Liver (tissue), 3 donors: ENCODE measurements around the gene GAS7.

Experiments
- EGR1 ChIP-seq, 2 donors: IDR thresholded peaks; 2 replicates each; pipeline ENCODE4 v1.6.1; 2016 to 2018; ENCODE audit warnings: antibody characterized with exemption in 2 of 2, low read depth in 2 of 2
- GABPA ChIP-seq, 2 donors: IDR thresholded peaks in 1 of 2; conservative IDR thresholded peaks in 1 of 2; 2 replicates each; pipeline ENCODE4 v1.6.1; 2016; ENCODE audit warnings: antibody characterized with exemption in 2 of 2, mild to moderate bottlenecking in 1 of 2, moderate library complexity in 1 of 2
- HNF4G ChIP-seq: IDR thresholded peaks from 2 replicates; pipeline ENCODE4 v1.6.1; 2016; ENCODE audit warnings: antibody characterized with exemption
- RXRA ChIP-seq, 2 donors: IDR thresholded peaks; 2 replicates each; pipeline ENCODE4 v1.6.1; 2017 to 2018; ENCODE audit warnings: antibody characterized with exemption in 2 of 2, mild to moderate bottlenecking in 1 of 2
- TF ChIP-seq, protein P1 (sequence below): fragments of 150-350 bp; IDR thresholded peaks from 2 replicates; pipeline ENCODE4 v1.5.1; 2017; ENCODE audit warnings: improper control_type of control experiment, low read depth, low read length; ENCODE audit not compliant: missing input control
- TF ChIP-seq, protein P2 (sequence below): IDR thresholded peaks from 2 replicates; pipeline ENCODE4 v1.6.1; 2016; ENCODE audit warnings: antibody characterized with exemption, mild to moderate bottlenecking
- donor health status: healthy.
- donor health status: healthy.

DNA sequence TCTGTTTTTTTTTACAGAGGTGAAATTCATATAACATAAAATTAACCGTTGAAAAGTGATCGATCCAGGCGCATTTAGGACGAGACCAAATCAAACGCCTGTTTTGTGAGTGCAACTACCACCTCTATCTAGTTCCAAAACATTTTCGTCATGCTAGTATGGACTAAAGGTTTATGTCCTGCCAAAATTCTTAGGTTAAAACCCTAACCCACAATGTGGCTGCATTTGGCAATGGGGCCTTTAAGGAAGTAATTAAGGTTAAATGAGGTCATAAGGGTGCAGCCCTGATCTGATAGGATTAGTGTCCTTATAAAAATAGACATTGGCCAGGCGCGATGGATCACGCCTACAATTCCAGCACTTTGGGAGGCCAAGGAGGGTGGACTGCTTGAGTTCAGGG, 260.5 kb downstream of the GAS7 start:
- TF ChIP-seq, protein P1, sequence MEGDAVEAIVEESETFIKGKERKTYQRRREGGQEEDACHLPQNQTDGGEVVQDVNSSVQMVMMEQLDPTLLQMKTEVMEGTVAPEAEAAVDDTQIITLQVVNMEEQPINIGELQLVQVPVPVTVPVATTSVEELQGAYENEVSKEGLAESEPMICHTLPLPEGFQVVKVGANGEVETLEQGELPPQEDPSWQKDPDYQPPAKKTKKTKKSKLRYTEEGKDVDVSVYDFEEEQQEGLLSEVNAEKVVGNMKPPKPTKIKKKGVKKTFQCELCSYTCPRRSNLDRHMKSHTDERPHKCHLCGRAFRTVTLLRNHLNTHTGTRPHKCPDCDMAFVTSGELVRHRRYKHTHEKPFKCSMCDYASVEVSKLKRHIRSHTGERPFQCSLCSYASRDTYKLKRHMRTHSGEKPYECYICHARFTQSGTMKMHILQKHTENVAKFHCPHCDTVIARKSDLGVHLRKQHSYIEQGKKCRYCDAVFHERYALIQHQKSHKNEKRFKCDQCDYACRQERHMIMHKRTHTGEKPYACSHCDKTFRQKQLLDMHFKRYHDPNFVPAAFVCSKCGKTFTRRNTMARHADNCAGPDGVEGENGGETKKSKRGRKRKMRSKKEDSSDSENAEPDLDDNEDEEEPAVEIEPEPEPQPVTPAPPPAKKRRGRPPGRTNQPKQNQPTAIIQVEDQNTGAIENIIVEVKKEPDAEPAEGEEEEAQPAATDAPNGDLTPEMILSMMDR: no peak
- TF ChIP-seq, protein P2, sequence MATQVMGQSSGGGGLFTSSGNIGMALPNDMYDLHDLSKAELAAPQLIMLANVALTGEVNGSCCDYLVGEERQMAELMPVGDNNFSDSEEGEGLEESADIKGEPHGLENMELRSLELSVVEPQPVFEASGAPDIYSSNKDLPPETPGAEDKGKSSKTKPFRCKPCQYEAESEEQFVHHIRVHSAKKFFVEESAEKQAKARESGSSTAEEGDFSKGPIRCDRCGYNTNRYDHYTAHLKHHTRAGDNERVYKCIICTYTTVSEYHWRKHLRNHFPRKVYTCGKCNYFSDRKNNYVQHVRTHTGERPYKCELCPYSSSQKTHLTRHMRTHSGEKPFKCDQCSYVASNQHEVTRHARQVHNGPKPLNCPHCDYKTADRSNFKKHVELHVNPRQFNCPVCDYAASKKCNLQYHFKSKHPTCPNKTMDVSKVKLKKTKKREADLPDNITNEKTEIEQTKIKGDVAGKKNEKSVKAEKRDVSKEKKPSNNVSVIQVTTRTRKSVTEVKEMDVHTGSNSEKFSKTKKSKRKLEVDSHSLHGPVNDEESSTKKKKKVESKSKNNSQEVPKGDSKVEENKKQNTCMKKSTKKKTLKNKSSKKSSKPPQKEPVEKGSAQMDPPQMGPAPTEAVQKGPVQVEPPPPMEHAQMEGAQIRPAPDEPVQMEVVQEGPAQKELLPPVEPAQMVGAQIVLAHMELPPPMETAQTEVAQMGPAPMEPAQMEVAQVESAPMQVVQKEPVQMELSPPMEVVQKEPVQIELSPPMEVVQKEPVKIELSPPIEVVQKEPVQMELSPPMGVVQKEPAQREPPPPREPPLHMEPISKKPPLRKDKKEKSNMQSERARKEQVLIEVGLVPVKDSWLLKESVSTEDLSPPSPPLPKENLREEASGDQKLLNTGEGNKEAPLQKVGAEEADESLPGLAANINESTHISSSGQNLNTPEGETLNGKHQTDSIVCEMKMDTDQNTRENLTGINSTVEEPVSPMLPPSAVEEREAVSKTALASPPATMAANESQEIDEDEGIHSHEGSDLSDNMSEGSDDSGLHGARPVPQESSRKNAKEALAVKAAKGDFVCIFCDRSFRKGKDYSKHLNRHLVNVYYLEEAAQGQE: no peak
- TF ChIP-seq RXRA (IDR thresholded peaks at IDR 0.05) (no peak), HNF4G (no peak), GABPA (IDR thresholded peaks at IDR 0.05 in 1 of 2, conservative IDR thresholded peaks at IDR 0.05 in 1 of 2) (no peak), EGR1 (IDR thresholded peaks at IDR 0.05; ENCODE audit: low read depth in 2 of 2) (no peak)
